HPDE6-E6E7 (cell line): Measurements from ENCODE around the gene DIO2.

ENCODE experiments used
- DNase-seq: peaks from one replicate; pipeline ENCODE4 v3.0.0; 2011; ENCODE audit warnings: missing footprints; ENCODE audit errors: extremely low spot score

DIO2 gene

GRCh38 chr14:80167793-80168448 is 43.4 kb downstream of the DIO2 start:
- DNase-seq, result no peak

GRCh38 chr14:80164991-80165721 is 46.1 kb downstream of the DIO2 start:
- no peak for DNase-seq

- no peak for DNase-seq
Observed at GRCh38 chr14:80152763-80153162, 58.5 kb downstream of the DIO2 start.

GRCh38 chr14:80152166-80152565 is 59.1 kb downstream of the DIO2 start:
- DNase-seq, result no peak

GRCh38 chr14:80150301-80150700 is 61.0 kb downstream of the DIO2 start:
- no peak for DNase-seq
